ENCODE results near the gene KIF5C.

The KIF5C gene

GRCh38 chr2:149070681-149071320 lies 195.8 kb downstream of the KIF5C start:
- Histone ChIP-seq H3K4me1 (ENCODE audit: control insufficient read depth, insufficient read depth, low read length) (no peaks in the 10 kb centered on the region), H3K27me3 (ENCODE audit: control insufficient read depth, insufficient read depth, low read length) (no peaks in the 10 kb centered on the region), H3K36me3 (ENCODE audit: control insufficient read depth, insufficient read depth, low read length) (no peaks in the 10 kb centered on the region), H3K27ac (ENCODE audit: low read depth, low read length) (no peak overlapping the region), H3K4me3 (ENCODE audit: low read length) (no peak overlapping the region), H3K9ac (ENCODE audit: low read length) (no peak overlapping the region)

GRCh38 chr2:149075105-149075504 lies 200.1 kb downstream of the KIF5C start:
- no peaks in the 10 kb centered on the region for H3K27me3 ChIP-seq (ENCODE audit: control insufficient read depth, insufficient read depth, low read length)
- no peaks in the 10 kb centered on the region for H3K4me1 ChIP-seq (ENCODE audit: control insufficient read depth, insufficient read depth, low read length)
- no peak overlapping the region for H3K27ac ChIP-seq (ENCODE audit: low read depth, low read length)
- no peak overlapping the region for H3K4me3 ChIP-seq (ENCODE audit: low read length)
- H3K36me3 ChIP-seq (ENCODE audit: control insufficient read depth, insufficient read depth, low read length): no peaks in the 10 kb centered on the region
- no peak overlapping the region for H3K9ac ChIP-seq (ENCODE audit: low read length)

GRCh38 chr2:149075853-149076252 lies 200.8 kb downstream of the KIF5C start:
- Histone ChIP-seq H3K4me1 (ENCODE audit: control insufficient read depth, insufficient read depth, low read length) (no peaks in the 10 kb centered on the region), H3K27me3 (ENCODE audit: control insufficient read depth, insufficient read depth, low read length) (no peaks in the 10 kb centered on the region), H3K27ac (ENCODE audit: low read depth, low read length) (no peak overlapping the region), H3K4me3 (ENCODE audit: low read length) (no peak overlapping the region), H3K36me3 (ENCODE audit: control insufficient read depth, insufficient read depth, low read length) (no peaks in the 10 kb centered on the region), H3K9ac (ENCODE audit: low read length) (no peak overlapping the region)
